ENCODE data around the gene PEDS1. TPM values are rescaled to one million over a fixed set of nuclear protein-coding genes. Genes with fewer than 3 reads are reported as not detected.
"Not testable (repeated sequence)": the region's sequence is repeated elsewhere in the genome, so short reads cannot be mapped to it uniquely, and the experiment has no call there.

The PEDS1 gene
- total RNA-seq (2014; rRNA removed) (53.8 and 59.1 TPM in 2 replicates), Bru-seq, nascent RNA (percentile 69 among the genes with signal in this experiment), BruChase-seq, experiment 1, labeled RNA remaining after a 6-hour chase (percentile 97 among the genes with signal in this experiment), BruChase-seq, experiment 2, labeled RNA remaining after a 2-hour chase (percentile 91 among the genes with signal in this experiment)
- long read RNA-seq, full-length matches to known transcripts: 30 of 65 reads
- long read RNA-seq, partial matches to known transcripts: 0 of 65 reads
- long read RNA-seq, other reads (novel, unspliced or antisense): 35 of 65 reads

DNA sequence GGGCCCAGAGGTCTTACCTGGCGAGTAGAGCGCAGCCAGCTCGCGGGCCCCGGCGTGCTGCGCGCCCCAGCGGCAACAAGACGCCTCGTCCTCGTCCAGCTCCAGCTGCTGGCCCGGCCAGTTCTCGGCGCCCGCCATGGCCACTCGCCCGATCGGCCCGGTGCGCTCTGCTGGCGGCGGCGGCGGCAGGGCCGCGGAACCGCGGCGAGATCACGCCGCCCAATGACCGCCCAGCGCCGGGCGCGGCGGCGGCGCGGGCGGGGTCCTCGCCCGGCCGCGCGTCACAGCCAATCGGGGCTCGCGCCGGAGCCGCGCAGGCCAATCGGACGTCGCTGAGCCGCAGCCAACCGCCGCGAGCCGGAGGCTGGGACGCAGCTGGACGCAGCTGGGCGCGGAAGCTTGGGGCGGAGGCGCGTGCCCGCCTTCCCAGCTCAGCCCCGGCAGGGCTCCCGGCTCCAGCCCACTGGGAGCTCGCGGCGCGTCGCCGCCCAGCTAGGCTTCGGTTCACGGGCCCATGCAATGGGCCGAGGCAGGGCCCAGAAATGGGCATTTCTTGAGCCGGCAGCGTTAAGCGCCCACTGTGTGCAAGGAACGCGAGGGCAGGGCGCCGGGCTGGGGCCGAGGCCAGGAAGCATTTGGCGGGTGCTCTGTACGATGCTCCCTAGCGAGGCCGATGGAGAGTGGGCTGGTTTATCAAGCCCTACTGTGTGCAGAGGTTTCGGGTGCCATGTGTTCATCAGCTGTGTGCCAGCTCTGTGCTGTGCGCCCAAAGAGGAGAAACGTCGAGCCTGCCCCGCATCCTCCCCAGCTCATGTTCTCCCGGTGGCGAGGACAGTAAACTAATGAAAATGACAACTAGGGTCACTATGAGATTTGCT is at the start of gene PEDS1:
TSS of gene PEDS1 (minus strand) at position 224 of the 878 bp plus-strand sequence. CDS start at position 138, 86 bp downstream.
- intact Hi-C loops (cut with micrococcal nuclease): loop anchor here (2.0 kb wide), 1 partner anchor 13 kb away; no protein-coding TSS in a partner anchor
- BruUV-seq (replicated peaks): TSS peak; percentile 96
- Histone ChIP-seq H4K20me1 (ENCODE audit: low read length) (no peaks in the 10 kb centered on the region), H3K79me2 (ENCODE audit: low read length) (peaks cover 47% of the 10 kb centered on the region), H3K4me2 (ENCODE audit: low read length) (peak within 1 kb of the TSS; percentile 96), H3K9me2 (replicated peaks; ENCODE audit: low read length) (no peaks in the 10 kb centered on the region), H3K27me3 (ENCODE audit: low read length) (no peaks in the 10 kb centered on the region), H3K36me3 (ENCODE audit: low read depth, low read length) (peaks cover 4% of the 10 kb centered on the region; the same call in 1 of the 2 replicates), H3K9me3 (ENCODE audit: low read length) (no peaks in the 10 kb centered on the region), H2AFZ (ENCODE audit: low read length) (peak within 1 kb of the TSS; percentile 94), H3K4me3 (ENCODE audit: low read length) (peak within 1 kb of the TSS; percentile 76), H3F3A (ENCODE audit: low read length, unreplicated experiment) (no peaks in the 10 kb centered on the region), H3K27ac (ENCODE audit: low read length) (peak within 1 kb of the TSS; percentile 31), H3K9ac (ENCODE audit: low read length) (peak within 1 kb of the TSS; percentile 93), H3K4me1 (ENCODE audit: insufficient read depth, low read length) (peaks cover 38% of the 10 kb centered on the region)
- peak; percentile 98 for DNase-seq
- no peak for TF ChIP-seq CTCF (conservative IDR thresholded peaks at IDR 0.05; ENCODE audit: low read depth, low read length)
- peak; percentile 93 for ATAC-seq
- CTCF ChIA-PET: interaction anchor here (0.6 to 1.7 kb wide), 6 partner anchors 13 to 175 kb away, joined by 3 to 10 read pairs (median 3); no protein-coding TSS in a partner anchor
- POLR2A ChIA-PET (ENCODE audit: unreplicated experiment): interaction anchor here (0.6 to 1.8 kb wide), 7 partner anchors 10 to 669 kb away, joined by 4 to 12 read pairs (median 5); no protein-coding TSS in a partner anchor

DNA sequence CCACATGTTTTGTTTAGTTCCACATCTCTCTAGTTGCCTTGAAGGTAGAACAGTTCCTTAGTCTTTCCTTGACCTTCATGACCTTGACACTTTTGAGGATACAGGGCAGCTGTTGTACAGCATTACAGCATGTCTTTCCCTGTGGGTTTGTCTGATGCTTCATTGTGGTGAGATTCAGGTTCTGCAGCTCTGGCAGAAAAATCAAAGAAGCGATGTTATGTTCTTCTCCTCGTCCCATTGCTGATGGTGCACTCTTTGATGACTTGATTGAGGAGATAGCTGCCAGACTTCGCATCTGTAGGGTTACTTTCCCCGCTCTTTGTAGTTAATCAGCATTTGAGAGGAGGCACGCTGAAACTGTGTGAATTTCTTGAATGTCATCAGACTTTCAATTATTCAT is 49.2 kb upstream of the PEDS1 start:
- H2AFZ ChIP-seq (ENCODE audit: low read length): no peak overlapping the region
- intact Hi-C loops (cut with micrococcal nuclease): no loop called here

GRCh38 chr20:50201710-50202109 is 48.2 kb upstream of the PEDS1 start:
- H3K4me2 ChIP-seq (ENCODE audit: low read length); intact Hi-C loops (cut with micrococcal nuclease); H3K27ac ChIP-seq (ENCODE audit: low read length); H3K4me1 ChIP-seq (ENCODE audit: insufficient read depth, low read length); H3K9ac ChIP-seq (ENCODE audit: low read length); H3F3A ChIP-seq (ENCODE audit: low read length, unreplicated experiment); H3K79me2 ChIP-seq (ENCODE audit: low read length); BruUV-seq (replicated peaks); POLR2A ChIA-PET (ENCODE audit: unreplicated experiment); H4K20me1 ChIP-seq (ENCODE audit: low read length); H3K27me3 ChIP-seq (ENCODE audit: low read length); CTCF ChIA-PET; H3K9me2 ChIP-seq (replicated peaks; ENCODE audit: low read length); H3K36me3 ChIP-seq (ENCODE audit: low read depth, low read length); ATAC-seq; H3K9me3 ChIP-seq (ENCODE audit: low read length); H2AFZ ChIP-seq (ENCODE audit: low read length); DNase-seq; H3K4me3 ChIP-seq (ENCODE audit: low read length): not testable (repeated sequence)

More for the DNA sequence above, 49.2 kb upstream of the PEDS1 start:
- Histone ChIP-seq H3K4me1 (ENCODE audit: insufficient read depth, low read length) (no peaks in the 10 kb centered on the region), H3K9me2 (replicated peaks; ENCODE audit: low read length) (no peaks in the 10 kb centered on the region), H3K27me3 (ENCODE audit: low read length) (no peaks in the 10 kb centered on the region), H3K36me3 (ENCODE audit: low read depth, low read length) (no peaks in the 10 kb centered on the region), H3K27ac (ENCODE audit: low read length) (no peak overlapping the region), H3K9ac (ENCODE audit: low read length) (no peak overlapping the region), H3K79me2 (ENCODE audit: low read length) (no peaks in the 10 kb centered on the region), H3K4me2 (ENCODE audit: low read length) (no peak overlapping the region), H4K20me1 (ENCODE audit: low read length) (no peaks in the 10 kb centered on the region), H3K4me3 (ENCODE audit: low read length) (no peak overlapping the region), H3K9me3 (ENCODE audit: low read length) (no peaks in the 10 kb centered on the region), H3F3A (ENCODE audit: low read length, unreplicated experiment) (no peaks in the 10 kb centered on the region)
- DNase-seq (no peak), ATAC-seq (no peak)
- no peak for TF ChIP-seq EZH2 (IDR thresholded peaks at IDR 0.05; ENCODE audit: low read length, unreplicated experiment)
- TF ChIP-seq CTCF (conservative IDR thresholded peaks at IDR 0.05; ENCODE audit: low read depth, low read length): no peak
- POLR2A ChIA-PET (ENCODE audit: unreplicated experiment): no interaction called here
- no TSS peak for BruUV-seq (replicated peaks)
- CTCF ChIA-PET: no interaction called here
